ENCODE results near the gene LY86.

The LY86 gene

DNA sequence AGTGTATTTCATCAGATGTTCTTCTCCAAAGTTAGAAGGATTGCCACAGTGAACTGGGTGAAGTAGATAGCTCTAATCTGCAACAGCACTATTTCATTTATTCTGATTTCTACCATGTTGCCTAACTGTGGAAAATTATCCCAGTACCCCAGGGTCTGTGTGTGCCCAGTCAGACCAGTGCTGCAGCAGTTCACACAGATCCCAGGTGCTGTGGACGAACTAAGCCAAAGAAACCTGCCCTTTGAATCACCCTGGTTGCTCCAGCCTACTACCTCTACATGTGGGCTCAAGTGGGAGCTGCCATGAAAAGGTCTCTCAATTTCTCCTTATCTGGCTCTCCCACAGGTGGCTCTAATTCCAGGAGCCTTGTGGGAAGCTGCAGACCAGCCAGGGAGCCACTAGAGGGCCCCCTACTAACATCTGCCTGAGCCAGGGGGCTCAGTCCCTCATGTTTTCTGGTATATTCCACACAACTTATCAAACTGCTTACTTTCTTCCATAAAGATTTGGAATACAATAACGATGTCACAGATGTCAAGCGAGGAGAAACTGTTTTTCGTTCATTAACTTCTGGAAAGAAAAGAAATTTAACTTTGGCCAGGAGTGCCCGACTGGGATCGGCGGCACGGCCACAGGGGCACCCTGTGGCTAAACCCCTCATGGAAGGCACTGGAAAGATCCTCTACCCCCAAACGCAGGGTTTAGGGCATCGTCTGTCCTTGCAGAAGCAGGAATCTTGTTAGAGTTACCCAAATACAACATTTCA lies 31.6 kb upstream of the LY86 start:
- H3K4me3 ChIP-seq (IDR thresholded peaks at IDR 0.05; ENCODE audit: insufficient read depth, low read depth, low read length), result no peak overlapping the region
- no peak overlapping the region for H3K27ac ChIP-seq
- H2AFZ ChIP-seq (ENCODE audit: low read depth), result no peak overlapping the region
- no peak overlapping the region for H3K4me2 ChIP-seq
- no peaks in the 10 kb centered on the region for H3K27me3 ChIP-seq (ENCODE audit: insufficient read depth, low read depth)
- TF ChIP-seq, protein P1, sequence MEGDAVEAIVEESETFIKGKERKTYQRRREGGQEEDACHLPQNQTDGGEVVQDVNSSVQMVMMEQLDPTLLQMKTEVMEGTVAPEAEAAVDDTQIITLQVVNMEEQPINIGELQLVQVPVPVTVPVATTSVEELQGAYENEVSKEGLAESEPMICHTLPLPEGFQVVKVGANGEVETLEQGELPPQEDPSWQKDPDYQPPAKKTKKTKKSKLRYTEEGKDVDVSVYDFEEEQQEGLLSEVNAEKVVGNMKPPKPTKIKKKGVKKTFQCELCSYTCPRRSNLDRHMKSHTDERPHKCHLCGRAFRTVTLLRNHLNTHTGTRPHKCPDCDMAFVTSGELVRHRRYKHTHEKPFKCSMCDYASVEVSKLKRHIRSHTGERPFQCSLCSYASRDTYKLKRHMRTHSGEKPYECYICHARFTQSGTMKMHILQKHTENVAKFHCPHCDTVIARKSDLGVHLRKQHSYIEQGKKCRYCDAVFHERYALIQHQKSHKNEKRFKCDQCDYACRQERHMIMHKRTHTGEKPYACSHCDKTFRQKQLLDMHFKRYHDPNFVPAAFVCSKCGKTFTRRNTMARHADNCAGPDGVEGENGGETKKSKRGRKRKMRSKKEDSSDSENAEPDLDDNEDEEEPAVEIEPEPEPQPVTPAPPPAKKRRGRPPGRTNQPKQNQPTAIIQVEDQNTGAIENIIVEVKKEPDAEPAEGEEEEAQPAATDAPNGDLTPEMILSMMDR (conservative IDR thresholded peaks at IDR 0.05; ENCODE audit: low read depth, low read length), result peak; percentile 88
- no peak overlapping the region for H3K9ac ChIP-seq
- no peaks in the 10 kb centered on the region for H3K36me3 ChIP-seq (ENCODE audit: insufficient read depth)
- no peaks in the 10 kb centered on the region for H3K79me2 ChIP-seq (ENCODE audit: insufficient read depth, low read depth)
- H3K4me1 ChIP-seq (ENCODE audit: low read depth, poor library complexity, severe bottlenecking), result peaks cover 9% of the 10 kb centered on the region
- no peaks in the 10 kb centered on the region for H4K20me1 ChIP-seq (ENCODE audit: insufficient read depth)

DNA sequence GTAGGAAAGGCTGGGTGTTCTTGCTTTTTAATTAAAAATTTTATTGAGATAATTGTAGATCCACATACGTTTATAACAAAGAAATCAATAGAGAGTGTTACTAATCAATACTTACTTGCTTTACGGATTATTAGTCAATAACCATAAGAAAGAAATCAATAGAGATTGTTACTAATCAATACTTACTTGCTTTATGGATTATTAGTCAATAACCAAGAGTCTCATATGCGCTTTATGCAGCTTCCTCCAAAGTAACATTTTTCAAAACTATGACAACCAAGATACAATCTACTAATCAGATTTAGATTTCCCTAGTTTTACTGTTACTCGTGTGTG lies 31.0 kb upstream of the LY86 start:
- H3K27me3 ChIP-seq (ENCODE audit: insufficient read depth, low read depth), result no peaks in the 10 kb centered on the region
- no peaks in the 10 kb centered on the region for H3K36me3 ChIP-seq (ENCODE audit: insufficient read depth)
- TF ChIP-seq, protein P1 (conservative IDR thresholded peaks at IDR 0.05; ENCODE audit: low read depth, low read length), result no peak
- H3K9ac ChIP-seq, result no peak overlapping the region
- H3K79me2 ChIP-seq (ENCODE audit: insufficient read depth, low read depth), result no peaks in the 10 kb centered on the region
- H2AFZ ChIP-seq (ENCODE audit: low read depth), result no peak overlapping the region
- H3K27ac ChIP-seq, result no peak overlapping the region
- H3K4me3 ChIP-seq (IDR thresholded peaks at IDR 0.05; ENCODE audit: insufficient read depth, low read depth, low read length), result no peak overlapping the region
- H3K4me1 ChIP-seq (ENCODE audit: low read depth, poor library complexity, severe bottlenecking), result peaks cover 9% of the 10 kb centered on the region
- H3K4me2 ChIP-seq, result no peak overlapping the region
- no peaks in the 10 kb centered on the region for H4K20me1 ChIP-seq (ENCODE audit: insufficient read depth)

DNA sequence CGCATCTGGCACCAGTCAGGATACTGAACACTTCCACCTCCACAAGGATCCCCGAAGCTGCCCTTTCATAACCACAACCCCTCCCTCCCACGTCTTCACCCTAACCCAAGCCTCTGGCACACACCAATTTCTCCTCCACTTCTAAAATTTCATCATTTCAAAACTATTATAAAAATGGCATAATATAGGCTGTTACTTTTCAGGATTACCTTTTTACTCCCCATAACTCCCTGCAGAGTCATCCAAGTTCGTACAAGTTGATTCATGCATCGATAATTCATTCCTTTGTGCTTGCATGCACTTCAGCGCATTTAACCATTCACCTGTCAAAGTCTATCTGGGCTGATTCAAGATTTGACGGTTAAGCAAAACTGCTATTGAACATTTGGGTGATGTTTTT lies 30.6 kb upstream of the LY86 start:
- no peak overlapping the region for H3K9ac ChIP-seq
- no peaks in the 10 kb centered on the region for H3K79me2 ChIP-seq (ENCODE audit: insufficient read depth, low read depth)
- H3K4me1 ChIP-seq (ENCODE audit: low read depth, poor library complexity, severe bottlenecking), result peaks cover 9% of the 10 kb centered on the region
- no peak overlapping the region for H3K4me3 ChIP-seq (IDR thresholded peaks at IDR 0.05; ENCODE audit: insufficient read depth, low read depth, low read length)
- H3K4me2 ChIP-seq, result no peak overlapping the region
- H3K27me3 ChIP-seq (ENCODE audit: insufficient read depth, low read depth), result no peaks in the 10 kb centered on the region
- H3K36me3 ChIP-seq (ENCODE audit: insufficient read depth), result no peaks in the 10 kb centered on the region
- no peak overlapping the region for H2AFZ ChIP-seq (ENCODE audit: low read depth)
- H3K27ac ChIP-seq, result no peak overlapping the region
- H4K20me1 ChIP-seq (ENCODE audit: insufficient read depth), result no peaks in the 10 kb centered on the region
- TF ChIP-seq, protein P1 (conservative IDR thresholded peaks at IDR 0.05; ENCODE audit: low read depth, low read length), result no peak

DNA sequence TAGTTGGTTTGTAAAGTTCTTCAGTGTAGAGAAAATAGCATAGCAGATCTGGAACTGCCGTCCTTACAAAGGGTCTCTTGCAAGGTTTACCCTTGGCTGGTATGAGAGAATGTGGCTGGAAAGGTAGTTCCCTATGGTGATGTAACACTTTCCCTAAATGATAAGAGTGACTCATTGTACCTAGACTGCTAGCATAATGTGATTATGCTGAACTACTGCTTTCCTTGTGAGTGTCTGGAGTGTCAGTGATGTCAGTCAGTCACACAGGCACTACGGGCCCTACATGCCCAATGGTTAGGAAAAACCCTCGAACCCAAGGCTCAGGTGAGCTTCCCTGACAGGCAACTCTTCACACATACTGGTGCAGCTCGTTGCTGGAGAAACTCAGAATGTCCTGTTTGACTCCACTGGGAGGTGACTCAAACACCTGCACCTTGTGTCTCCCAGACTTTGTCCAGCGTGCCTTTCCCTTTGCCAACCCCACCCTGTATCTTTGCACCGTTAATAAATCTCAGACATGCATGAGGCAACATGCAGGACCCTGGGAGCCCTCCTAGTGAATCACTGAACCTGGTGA lies 28.4 kb upstream of the LY86 start:
- H3K9ac ChIP-seq, result no peak overlapping the region
- no peaks in the 10 kb centered on the region for H4K20me1 ChIP-seq (ENCODE audit: insufficient read depth)
- H3K4me3 ChIP-seq (IDR thresholded peaks at IDR 0.05; ENCODE audit: insufficient read depth, low read depth, low read length), result no peak overlapping the region
- no peak overlapping the region for H3K4me2 ChIP-seq
- TF ChIP-seq, protein P1 (conservative IDR thresholded peaks at IDR 0.05; ENCODE audit: low read depth, low read length), result no peak
- no peaks in the 10 kb centered on the region for H3K79me2 ChIP-seq (ENCODE audit: insufficient read depth, low read depth)
- H3K36me3 ChIP-seq (ENCODE audit: insufficient read depth), result no peaks in the 10 kb centered on the region
- H3K27me3 ChIP-seq (ENCODE audit: insufficient read depth, low read depth), result no peaks in the 10 kb centered on the region
- H2AFZ ChIP-seq (ENCODE audit: low read depth), result no peak overlapping the region
- no peak overlapping the region for H3K27ac ChIP-seq
- H3K4me1 ChIP-seq (ENCODE audit: low read depth, poor library complexity, severe bottlenecking), result peaks cover 9% of the 10 kb centered on the region

Measured in KMS-11 (cell line).